GM12892 (cell line): ENCODE measurements around the gene PCSK6.
"Not testable (repeated sequence)": the region's sequence is repeated elsewhere in the genome, so short reads cannot be mapped to it uniquely, and the experiment has no call there.

Experiments
- DNase-seq: peaks from one replicate; pipeline ENCODE4 v3.0.0; 2011; ENCODE audit not compliant: insufficient read length
- FAIRE-seq: peaks from 2 replicates; lab custom pipeline; 2011; peaks lifted over from hg19 to GRCh38; lab: Jason Lieb, UNC
- POLR2A ChIP-seq: IDR thresholded peaks from 2 replicates; pipeline ENCODE4 v1.6.1; 2011; ENCODE audit warnings: low read depth, low read length, control low read depth
- POLR2AphosphoS5 ChIP-seq: IDR thresholded peaks from 2 replicates; pipeline ENCODE4 v1.6.1; 2011; ENCODE audit warnings: low read depth, low read length, control low read depth
- TAF1 ChIP-seq: IDR thresholded peaks from 2 replicates; pipeline ENCODE4 v1.6.1; 2011; ENCODE audit warnings: low read depth, mild to moderate bottlenecking, control low read depth, low read length, borderline replicate concordance

The PCSK6 gene

DNA sequence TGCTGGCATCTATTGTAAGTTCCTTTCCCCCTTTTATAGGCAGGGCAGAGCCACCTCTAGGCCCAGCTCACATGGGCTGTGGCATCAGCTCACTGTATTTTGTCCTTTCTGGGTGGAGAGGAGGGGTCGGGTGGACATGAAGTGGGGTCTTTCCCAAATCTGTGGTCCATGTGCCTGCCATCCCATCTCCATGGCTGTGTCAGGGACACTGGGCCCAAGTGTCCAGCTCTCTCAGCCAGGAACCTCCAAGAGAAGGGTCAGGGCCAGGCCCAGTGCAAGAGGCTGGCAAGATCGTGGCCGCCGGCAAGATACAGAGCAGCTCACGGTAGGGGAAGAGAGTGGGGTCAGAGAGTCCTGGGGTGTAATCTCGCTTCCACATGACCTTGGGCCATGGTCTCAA is 85.3 kb downstream of the PCSK6 start:
- TF ChIP-seq TAF1 (no peak), POLR2A (no peak), POLR2AphosphoS5 (no peak)
- DNase-seq (no peak), FAIRE-seq (no peak)

DNA sequence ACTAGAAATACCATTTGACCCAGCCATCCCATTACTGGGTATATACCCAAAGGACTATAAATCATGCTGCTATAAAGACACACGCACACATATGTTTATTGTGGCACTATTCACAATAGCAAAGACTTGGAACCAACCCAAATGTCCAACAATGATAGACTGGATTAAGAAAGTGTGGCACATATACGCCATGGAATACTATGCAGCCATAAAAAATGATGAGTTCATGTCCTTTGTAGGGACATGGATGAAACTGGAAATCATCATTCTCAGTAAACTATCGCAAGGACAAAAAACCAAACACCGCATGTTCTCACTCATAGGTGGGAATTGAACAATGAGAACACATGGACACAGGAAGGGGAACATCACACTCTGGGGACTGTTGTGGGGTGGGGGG is 86.6 kb downstream of the PCSK6 start:
- not testable (repeated sequence) for DNase-seq, FAIRE-seq

DNA sequence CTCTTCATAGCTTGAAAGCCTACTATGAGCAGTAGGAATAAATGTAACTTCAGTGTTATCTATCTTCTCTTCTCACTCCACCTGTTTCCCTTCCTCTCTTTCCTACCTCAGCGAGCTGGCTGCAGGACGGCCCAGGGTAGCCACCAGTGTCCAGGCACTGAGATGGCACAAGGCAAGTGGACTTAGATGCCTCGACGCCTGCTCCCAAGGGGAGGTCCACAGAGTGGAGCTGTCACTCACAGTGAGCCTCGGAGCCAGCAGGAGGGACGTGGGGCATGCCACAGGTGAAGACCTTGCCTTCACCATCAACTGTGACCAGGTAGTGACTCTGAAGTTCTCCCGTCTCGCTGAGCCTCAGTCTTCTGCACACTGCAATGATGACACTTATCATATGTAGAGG is 88.2 kb downstream of the PCSK6 start:
- no peak for FAIRE-seq
- DNase-seq, result no peak
- TF ChIP-seq POLR2A (no peak), TAF1 (no peak), POLR2AphosphoS5 (no peak)

DNA sequence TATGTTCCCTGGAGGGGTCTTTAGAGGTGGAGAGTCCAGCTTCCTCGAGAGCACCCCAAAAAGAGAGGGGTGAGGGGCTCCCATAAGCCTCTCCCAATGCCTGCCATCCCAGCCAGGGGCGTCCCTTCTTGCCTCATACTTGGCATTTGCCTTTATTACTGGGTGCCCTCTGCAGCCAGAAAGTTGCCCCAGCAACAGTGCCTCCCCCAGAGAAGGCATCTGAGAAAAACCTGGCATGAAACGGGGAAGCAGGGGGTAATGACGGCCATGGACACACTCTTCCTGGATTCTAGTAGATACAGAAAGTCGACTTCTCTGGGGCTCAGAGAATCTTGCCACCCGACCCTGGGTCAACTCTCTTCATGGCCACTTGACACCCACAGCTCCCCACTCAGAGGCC is 90.1 kb downstream of the PCSK6 start:
- FAIRE-seq (no peak), DNase-seq (no peak)
- TF ChIP-seq POLR2A (no peak), POLR2AphosphoS5 (no peak)

DNA sequence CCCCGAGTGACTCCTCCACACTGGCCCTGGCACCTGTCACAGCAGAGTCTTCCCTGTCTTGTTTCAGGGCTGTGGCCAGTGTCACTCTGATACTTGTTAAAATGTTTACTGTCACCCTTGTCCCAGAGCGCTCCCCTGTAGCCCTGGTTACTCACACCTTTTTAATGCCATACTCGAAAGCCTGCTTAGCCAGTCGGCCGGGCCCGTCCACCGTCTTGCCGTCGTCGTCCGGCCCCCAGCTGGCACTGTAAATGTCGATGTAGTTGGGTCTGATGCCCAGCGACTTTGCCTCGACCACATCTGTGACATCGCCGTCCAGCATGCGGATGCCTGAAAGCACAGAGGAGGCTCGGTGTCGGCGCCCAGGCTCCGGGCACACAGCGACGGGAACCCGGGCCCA is 91.3 kb downstream of the PCSK6 start:
- TF ChIP-seq POLR2A (no peak), TAF1 (no peak), POLR2AphosphoS5 (no peak)
- FAIRE-seq (no peak), DNase-seq (no peak)

DNA sequence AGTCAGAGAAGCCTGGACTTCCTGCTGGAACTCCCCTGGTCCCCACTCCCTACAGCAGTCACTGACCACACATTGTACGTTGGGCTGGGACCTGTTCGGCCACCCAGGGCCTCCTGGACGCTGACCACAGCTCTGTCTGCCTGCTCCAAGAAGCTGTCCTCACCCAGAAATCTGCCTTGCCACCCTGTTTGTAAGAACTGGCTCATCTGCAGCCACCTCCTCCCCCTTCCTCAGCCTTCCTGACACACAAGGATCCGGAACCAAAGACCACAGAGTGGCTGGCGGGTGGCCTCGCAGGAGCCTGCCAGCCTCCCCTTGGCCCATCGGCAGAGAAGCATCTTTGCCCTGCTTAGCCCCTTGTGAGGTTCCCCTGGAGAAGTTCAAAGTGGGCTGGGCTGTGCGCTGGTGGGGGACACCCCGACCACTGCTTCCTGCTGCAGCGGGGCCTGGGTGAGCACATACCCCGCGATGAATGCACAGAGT is 91.9 kb downstream of the PCSK6 start:
- FAIRE-seq (no peak), DNase-seq (no peak)

DNA sequence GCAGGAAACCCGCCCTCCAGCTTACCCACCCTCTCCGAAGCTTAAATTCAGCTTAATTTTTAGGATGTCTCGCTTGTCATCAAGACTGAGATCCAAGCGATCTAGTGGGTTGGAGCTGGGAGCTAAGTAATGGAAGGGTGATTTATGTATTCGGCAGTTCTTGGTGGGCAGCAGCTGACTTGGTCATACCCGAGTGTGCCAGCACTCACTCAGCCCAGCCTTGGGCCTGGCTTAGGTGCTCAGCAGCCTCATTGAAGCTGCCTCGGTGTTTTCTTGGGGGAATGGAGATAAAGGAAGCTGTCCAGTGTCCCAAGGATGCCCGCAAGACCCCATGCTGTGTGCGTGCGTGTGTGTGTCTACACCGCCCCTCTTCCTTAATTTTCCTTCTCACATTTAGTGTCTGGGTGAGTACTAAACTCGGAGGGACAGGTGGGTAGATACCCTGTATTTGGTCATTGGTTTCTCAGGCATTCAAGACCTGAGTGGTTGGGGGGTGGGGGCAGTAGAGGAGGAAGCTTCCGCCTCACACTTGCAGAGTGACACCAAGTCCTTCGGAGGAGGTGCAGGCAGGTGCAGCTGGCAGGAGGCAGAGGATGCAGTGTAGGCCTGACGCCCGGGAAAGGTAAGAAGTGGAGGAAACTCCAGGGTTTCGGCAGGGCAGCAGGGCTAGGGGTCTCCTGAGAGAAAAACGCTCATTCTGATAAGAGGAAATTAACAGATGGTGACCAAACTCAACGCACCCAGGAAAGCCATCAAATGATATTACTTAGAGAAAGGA is 92.8 kb downstream of the PCSK6 start:
- DNase-seq (no peak), FAIRE-seq (no peak)
- TF ChIP-seq POLR2A (no peak), TAF1 (no peak), POLR2AphosphoS5 (no peak)

More for the DNA sequence above, 91.9 kb downstream of the PCSK6 start:
- TF ChIP-seq POLR2AphosphoS5 (no peak), POLR2A (no peak), TAF1 (no peak)

DNA sequence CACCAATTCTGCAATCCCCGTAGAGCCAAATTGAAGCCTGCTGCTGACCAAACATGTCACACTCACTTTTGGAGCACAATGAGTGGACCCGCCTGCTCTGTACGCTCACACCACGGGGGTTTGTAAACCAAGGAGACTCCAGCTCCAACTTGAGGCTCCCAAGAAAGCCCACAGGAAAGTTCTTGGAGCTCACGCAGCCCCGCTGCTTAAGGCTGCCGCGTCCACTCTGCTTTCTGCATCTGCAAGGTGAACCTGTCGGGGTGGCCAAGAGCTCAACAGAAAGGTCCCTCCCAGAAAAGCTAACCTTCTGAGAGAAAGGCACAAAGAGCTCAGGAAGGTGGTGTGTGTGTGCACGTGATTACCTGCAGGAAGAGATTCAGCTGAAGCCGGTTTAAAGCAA is 94.9 kb downstream of the PCSK6 start:
- no peak for FAIRE-seq
- DNase-seq, result no peak
- TF ChIP-seq POLR2AphosphoS5 (no peak), TAF1 (no peak), POLR2A (no peak)

DNA sequence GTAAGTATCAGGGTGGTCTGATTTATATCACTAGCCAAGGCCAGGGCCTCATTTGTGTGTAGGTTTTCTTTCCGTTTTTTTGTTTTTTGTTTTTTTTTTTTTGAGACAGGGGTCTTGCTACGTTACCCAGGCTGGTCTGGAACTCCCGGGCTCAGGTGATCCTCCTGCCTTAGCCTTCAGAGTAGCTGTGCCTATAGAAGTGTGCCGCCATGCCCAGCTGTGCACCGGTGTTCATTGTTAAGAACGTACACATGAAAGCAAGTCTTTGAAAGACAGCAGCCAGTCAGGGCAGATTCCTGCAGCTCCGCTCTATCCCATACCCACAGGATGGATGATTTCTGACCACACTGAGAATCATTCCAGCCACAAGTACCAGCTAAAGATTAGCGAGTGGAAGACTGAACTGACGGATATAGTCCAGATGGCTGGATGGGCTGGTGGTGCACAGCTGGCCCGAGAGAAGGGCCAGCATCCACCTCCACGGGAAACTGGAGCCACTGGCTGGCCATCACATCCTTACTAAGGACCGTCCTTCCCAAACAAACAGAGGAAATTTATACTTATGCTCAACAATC is 95.4 kb downstream of the PCSK6 start:
- DNase-seq (no peak), FAIRE-seq (no peak)
- TF ChIP-seq POLR2A (no peak), POLR2AphosphoS5 (no peak), TAF1 (no peak)

DNA sequence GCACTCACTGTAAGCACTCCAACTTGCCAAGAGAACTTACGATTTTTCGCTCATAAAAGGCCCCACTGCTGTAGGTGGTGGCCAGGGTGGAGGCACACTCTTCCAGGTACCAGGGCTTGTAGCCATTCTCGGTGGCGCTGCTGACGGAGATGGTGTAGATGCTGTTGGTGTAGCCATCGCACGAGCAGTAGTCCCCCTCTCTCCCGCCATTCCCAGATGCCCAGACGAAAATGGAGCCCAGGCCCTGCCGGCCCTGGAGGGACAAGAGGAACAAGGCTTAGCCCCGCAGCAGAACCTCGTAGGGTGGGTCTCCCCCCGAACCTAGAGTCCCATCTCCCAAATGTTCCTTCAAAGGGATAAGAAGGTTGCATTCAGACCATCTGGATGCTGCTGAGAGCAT is 96.3 kb downstream of the PCSK6 start:
- FAIRE-seq (no peak), DNase-seq (no peak)
- TF ChIP-seq POLR2A (no peak), TAF1 (no peak), POLR2AphosphoS5 (no peak)

DNA sequence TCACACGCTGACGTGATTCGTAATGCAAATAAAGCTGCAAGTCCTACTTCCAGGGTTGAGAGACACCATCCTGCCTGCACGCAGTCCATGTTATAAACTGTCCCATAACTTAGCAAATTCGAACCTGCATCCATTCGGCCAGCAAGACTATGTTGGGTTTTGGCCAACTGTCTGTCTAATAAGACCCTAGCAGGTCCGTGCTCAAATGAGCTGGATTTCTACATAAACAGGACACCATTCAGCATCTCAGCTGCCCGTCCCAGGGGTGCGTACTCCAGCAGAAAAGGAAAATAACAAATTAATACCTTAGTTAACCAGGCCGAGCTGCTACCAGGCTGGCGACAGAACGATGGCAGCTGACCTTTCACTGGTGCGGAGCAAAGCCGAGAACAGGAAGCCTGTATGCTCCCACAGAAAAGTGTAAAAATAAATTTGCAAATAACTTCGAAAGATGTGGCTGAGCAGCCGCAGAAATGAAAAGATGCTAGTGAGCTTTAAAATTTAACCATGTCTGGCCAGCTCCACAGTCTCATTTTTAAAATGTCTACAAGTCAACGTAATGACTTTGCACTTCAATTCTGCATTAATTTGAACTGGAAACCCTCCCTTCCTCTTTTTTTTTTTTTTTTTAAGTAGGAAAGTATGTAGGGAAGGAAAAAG is 97.4 kb downstream of the PCSK6 start:
- no peak for DNase-seq
- TF ChIP-seq POLR2A (no peak), TAF1 (no peak)
- FAIRE-seq, result peak; percentile 33

DNA sequence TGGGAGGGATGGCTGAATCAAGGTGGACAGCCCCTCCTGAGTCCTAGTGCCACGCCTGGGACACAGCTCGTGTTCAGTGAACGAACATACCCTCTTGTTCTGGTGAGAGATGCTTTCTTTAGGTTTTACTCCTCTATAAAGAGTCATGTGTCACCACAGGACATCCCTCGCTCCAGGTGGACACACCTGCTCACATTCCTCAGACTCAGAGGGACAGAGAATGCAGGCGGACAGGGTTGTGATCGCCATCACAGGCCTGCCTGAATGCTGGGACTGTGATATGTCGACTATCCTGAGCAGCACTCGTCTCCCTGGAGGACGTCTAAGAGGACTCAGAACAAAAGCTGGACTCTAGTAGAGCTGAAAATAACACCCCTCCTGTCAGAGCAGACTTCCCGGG is 98.1 kb downstream of the PCSK6 start:
- TF ChIP-seq TAF1 (no peak), POLR2AphosphoS5 (no peak), POLR2A (no peak)
- DNase-seq (no peak), FAIRE-seq (no peak)

DNA sequence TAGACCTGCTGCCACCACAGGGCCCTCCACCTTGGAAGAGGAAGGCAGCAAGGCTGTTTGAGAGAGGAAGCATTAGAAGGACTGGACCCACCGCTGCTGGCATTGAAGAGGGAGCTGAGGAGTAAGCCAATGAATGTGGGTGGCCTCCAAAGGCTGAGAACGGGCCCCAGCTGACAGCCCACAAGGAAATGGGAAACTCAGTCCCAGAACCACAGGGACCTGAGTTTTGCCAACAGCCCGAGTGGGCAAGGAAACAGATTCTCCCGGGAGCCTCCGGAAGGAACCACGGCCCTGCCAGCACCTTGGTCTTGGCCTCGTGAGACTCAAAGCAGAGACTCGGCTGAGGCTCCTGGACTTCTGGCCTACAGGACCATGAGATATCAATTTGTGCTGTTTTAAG is 99.0 kb downstream of the PCSK6 start:
- DNase-seq (no peak), FAIRE-seq (no peak)
- TF ChIP-seq POLR2A (no peak), TAF1 (no peak), POLR2AphosphoS5 (no peak)
